Spleen (tissue), 7 donors: Measurements from ENCODE around the gene HNF1A.
"Not testable (repeated sequence)": the region's sequence is repeated elsewhere in the genome, so short reads cannot be mapped to it uniquely, and the experiment has no call there.

Experiments
- POLR2A ChIP-seq, 3 donors: fragments of 450-650 bp; IDR thresholded peaks; one replicate each; pipeline ENCODE4 v1.5.1; 2017; ENCODE audit warnings: antibody characterized with exemption in 3 of 3, mild to moderate bottlenecking in 1 of 3
- POLR2AphosphoS5 ChIP-seq, 3 donors: sonication (generic); formaldehyde crosslinking; IDR thresholded peaks; one replicate each; pipeline ENCODE4 v1.5.1; 2017; ENCODE audit warnings: antibody characterized with exemption in 3 of 3
- TF ChIP-seq, protein P1 (sequence below), 11 experiments: fragments of 200-600 bp in 7 of 11; fragments of 450-650 bp in 4 of 11; sonication (generic) in 4 of 11; IDR thresholded peaks in 8 of 11; conservative IDR thresholded peaks in 3 of 11; 1 replicate in 7 of 11; 2 replicates in 4 of 11; pipeline versions ENCODE4 v1.4.0 to v1.8.0; 2016 to 2021; ENCODE audit warnings: antibody characterized with exemption in 11 of 11, inconsistent platforms in 4 of 11, mild to moderate bottlenecking in 1 of 11
- donor health status: DM: no; HTN: no; CAD: no; lungs with moderate emphysema.
- donor health status: DM: no; HTN: no; CAD: no.
- donor health status: DM: no; HTN: no; CAD: no.

DNA sequence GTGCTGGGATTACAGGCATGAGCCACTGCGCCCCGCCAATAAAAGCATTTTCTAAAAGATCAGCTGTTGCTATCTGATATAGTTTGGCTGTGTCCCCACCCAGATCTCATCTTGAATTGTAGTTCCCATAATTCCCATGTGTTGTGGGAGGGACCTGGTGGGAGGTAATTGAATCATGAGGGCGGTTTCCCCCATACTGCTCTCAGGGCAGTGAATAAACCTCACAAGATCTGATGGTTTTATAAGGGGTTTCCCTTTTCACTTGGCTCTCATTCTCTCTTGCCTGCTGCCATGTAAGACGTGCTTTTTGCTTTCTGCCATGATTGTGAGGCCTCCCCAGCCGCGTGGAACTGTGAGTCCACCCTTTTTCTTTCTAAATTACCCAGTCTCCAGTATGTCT is 32.8 kb upstream of the HNF1A start:
- TF ChIP-seq, protein P1, sequence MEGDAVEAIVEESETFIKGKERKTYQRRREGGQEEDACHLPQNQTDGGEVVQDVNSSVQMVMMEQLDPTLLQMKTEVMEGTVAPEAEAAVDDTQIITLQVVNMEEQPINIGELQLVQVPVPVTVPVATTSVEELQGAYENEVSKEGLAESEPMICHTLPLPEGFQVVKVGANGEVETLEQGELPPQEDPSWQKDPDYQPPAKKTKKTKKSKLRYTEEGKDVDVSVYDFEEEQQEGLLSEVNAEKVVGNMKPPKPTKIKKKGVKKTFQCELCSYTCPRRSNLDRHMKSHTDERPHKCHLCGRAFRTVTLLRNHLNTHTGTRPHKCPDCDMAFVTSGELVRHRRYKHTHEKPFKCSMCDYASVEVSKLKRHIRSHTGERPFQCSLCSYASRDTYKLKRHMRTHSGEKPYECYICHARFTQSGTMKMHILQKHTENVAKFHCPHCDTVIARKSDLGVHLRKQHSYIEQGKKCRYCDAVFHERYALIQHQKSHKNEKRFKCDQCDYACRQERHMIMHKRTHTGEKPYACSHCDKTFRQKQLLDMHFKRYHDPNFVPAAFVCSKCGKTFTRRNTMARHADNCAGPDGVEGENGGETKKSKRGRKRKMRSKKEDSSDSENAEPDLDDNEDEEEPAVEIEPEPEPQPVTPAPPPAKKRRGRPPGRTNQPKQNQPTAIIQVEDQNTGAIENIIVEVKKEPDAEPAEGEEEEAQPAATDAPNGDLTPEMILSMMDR (IDR thresholded peaks at IDR 0.05 in 8 of 11, conservative IDR thresholded peaks at IDR 0.05 in 3 of 11), result not testable (repeated sequence)
- TF ChIP-seq POLR2A, POLR2AphosphoS5 (IDR thresholded peaks at IDR 0.05): not testable (repeated sequence)
